H1 (cell line): Measurements from ENCODE around the gene DCTN1. TPM values are rescaled to one million over a fixed set of nuclear protein-coding genes. Genes with fewer than 3 reads are reported as not detected.

ENCODE experiments used
- CBX5 ChIP-seq: fragments of 300-800, 300-1000 bp; sonication (generic); IDR thresholded peaks from 2 replicates; pipeline ENCODE4 v1.7.1; 2016; ENCODE audit warnings: antibody characterized with exemption, low read length, low read depth
- CHD2 ChIP-seq: IDR thresholded peaks from 2 replicates; pipeline ENCODE4 v1.6.1; 2012; ENCODE audit warnings: low read length, improper control_type of control experiment
- POLR2AphosphoS5 ChIP-seq: IDR thresholded peaks from 2 replicates; pipeline ENCODE4 v1.6.1; 2011; ENCODE audit warnings: low read depth, low read length
- SIN3A ChIP-seq, 2 experiments: IDR thresholded peaks in 1 of 2; conservative IDR thresholded peaks in 1 of 2; 2 replicates each; pipeline ENCODE4 v1.6.1; 2011 to 2012; ENCODE audit warnings: low read length in 2 of 2, improper control_type of control experiment in 1 of 2, low read depth in 1 of 2, mild to moderate bottlenecking in 1 of 2
- SIX5 ChIP-seq: IDR thresholded peaks from 2 replicates; pipeline ENCODE4 v1.6.1; 2011; ENCODE audit warnings: mild to moderate bottlenecking, low read depth, low read length
- SRF ChIP-seq: IDR thresholded peaks from 2 replicates; pipeline ENCODE4 v1.6.1; 2011; ENCODE audit warnings: mild to moderate bottlenecking, low read depth, low read length, moderate library complexity
- ZNF274 ChIP-seq: IDR thresholded peaks from 2 replicates; pipeline ENCODE4 v1.7.0; 2012; ENCODE audit warnings: low read length, borderline replicate concordance; ENCODE audit errors: extremely low read depth
- polyA plus RNA-seq, 7 experiments: library from polyadenylated mRNA; depleted of rRNA in 3 of 7; stranded (reverse) in 5 of 7; unstranded in 2 of 7; fragments of >200 nt in 5 of 7; fragments of 200-250 nt in 2 of 7; gene quantifications; 1 replicate in 5 of 7; 2 replicates in 1 of 7; 4 replicates in 1 of 7; pipeline versions ENCODE4 v1.2.1 to v1.2.3, GENCODE V29; 2011 to 2013; ENCODE audit warnings: missing spikeins in 2 of 7, mixed read lengths in 2 of 7
- total RNA-seq: library from RNA; stranded (reverse); fragmentation: NEBNext Ultra II Directional; extraction: Animal tissue kit (Norgen Biotek cat#: 25700); gene quantifications from 2 replicates; pipeline ENCODE4 v1.2.1, GENCODE V29; 2021
- TF ChIP-seq, protein P1 (sequence below): IDR thresholded peaks from 2 replicates; pipeline ENCODE4 v1.6.1; 2012; ENCODE audit warnings: inconsistent platforms

DCTN1 gene
- total and polyA plus RNA-seq, 2 of the 8 experiments (the other 6 are each of a cell fraction or from before 2014, with no cell fraction given) = 105 to 162 TPM

- TF ChIP-seq SIN3A (conservative IDR thresholded peaks at IDR 0.05 in 1 of 2, IDR thresholded peaks at IDR 0.05 in 1 of 2; ENCODE audit: low read depth in 1 of 2, low read length in 2 of 2) = no peak
- TF ChIP-seq, protein P1, sequence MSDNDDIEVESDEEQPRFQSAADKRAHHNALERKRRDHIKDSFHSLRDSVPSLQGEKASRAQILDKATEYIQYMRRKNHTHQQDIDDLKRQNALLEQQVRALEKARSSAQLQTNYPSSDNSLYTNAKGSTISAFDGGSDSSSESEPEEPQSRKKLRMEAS = no peak
- no peak for TF ChIP-seq ZNF274
- no peak for TF ChIP-seq SRF
- no peak for TF ChIP-seq SIX5
- TF ChIP-seq CHD2 = no peak
- TF ChIP-seq CBX5 = no peak
- no peak for TF ChIP-seq POLR2AphosphoS5
- TF ChIP-seq, all 59 proteins: peak for 0
These were observed 11.6 kb downstream of the DCTN1 start (continued) for GRCh38 chr2:74368499-74368898.
